Liver (tissue), 9 donors: ENCODE results near the gene TFDP2. TPM values are rescaled to one million over a fixed set of nuclear protein-coding genes. Genes with fewer than 3 reads are reported as not detected.

Source experiments
- DNase-seq: peaks from one replicate; pipeline ENCODE4 v3.0.0-alpha.2; 2017; ENCODE audit warnings: low spot score
- H3K27ac ChIP-seq, 2 donors: one replicate each; pipeline ENCODE4 v1.7.0; 2013; ENCODE audit warnings: inconsistent platforms in 2 of 2, low read length in 2 of 2, control low read depth in 1 of 2, low read depth in 1 of 2, mild to moderate bottlenecking in 1 of 2
- H3K27me3 ChIP-seq, 4 donors: one replicate each; pipeline versions ENCODE4 v1.6.1 to v1.7.0; 2013; ENCODE audit warnings: low read length in 3 of 4, inconsistent platforms in 1 of 4, mild to moderate bottlenecking in 1 of 4, moderate library complexity in 1 of 4; ENCODE audit not compliant: control insufficient read depth in 4 of 4, insufficient read depth in 4 of 4
- H3K36me3 ChIP-seq, 4 donors: one replicate each; pipeline versions ENCODE4 v1.6.1 to v1.7.0; 2013; ENCODE audit warnings: low read length in 3 of 4, mild to moderate bottlenecking in 3 of 4, low read depth in 1 of 4, moderate library complexity in 1 of 4; ENCODE audit not compliant: control insufficient read depth in 4 of 4, insufficient read depth in 3 of 4
- H3K4me1 ChIP-seq, 4 donors: one replicate each; pipeline versions ENCODE4 v1.6.1 to v1.7.0; 2013; ENCODE audit warnings: low read length in 3 of 4, mild to moderate bottlenecking in 3 of 4, moderate library complexity in 1 of 4; ENCODE audit not compliant: control insufficient read depth in 4 of 4, insufficient read depth in 4 of 4
- H3K4me3 ChIP-seq, 3 donors: one replicate each; pipeline versions ENCODE4 v1.6.1 to v1.7.0; 2013; ENCODE audit warnings: low read length in 3 of 3, control low read depth in 1 of 3, low read depth in 1 of 3, mild to moderate bottlenecking in 1 of 3
- H3K9ac ChIP-seq, 2 donors: one replicate each; pipeline ENCODE4 v1.7.0; 2013; ENCODE audit warnings: low read length in 2 of 2, mild to moderate bottlenecking in 2 of 2, moderate library complexity in 2 of 2, control low read depth in 1 of 2, low read depth in 1 of 2
- H3K9me3 ChIP-seq, 4 donors: one replicate each; pipeline versions ENCODE4 v1.6.1 to v1.7.0; 2013; ENCODE audit warnings: low read length in 3 of 4; ENCODE audit not compliant: control insufficient read depth in 4 of 4
- CTCF ChIP-seq: fragments of 150-350 bp; IDR thresholded peaks from 2 replicates; pipeline ENCODE4 v1.5.1; 2017; ENCODE audit warnings: improper control_type of control experiment, low read depth, low read length; ENCODE audit not compliant: missing input control
- FOXA1 ChIP-seq: IDR thresholded peaks from 2 replicates; pipeline ENCODE4 v1.6.1; 2016; ENCODE audit warnings: antibody characterized with exemption
- FOXA2 ChIP-seq: IDR thresholded peaks from 2 replicates; pipeline ENCODE4 v1.6.1; 2016; ENCODE audit warnings: antibody characterized with exemption
- HNF4A ChIP-seq, 2 donors: conservative IDR thresholded peaks; 2 replicates each; pipeline ENCODE4 v1.6.1; 2016; ENCODE audit warnings: antibody characterized with exemption in 2 of 2, mild to moderate bottlenecking in 2 of 2
- HNF4G ChIP-seq: IDR thresholded peaks from 2 replicates; pipeline ENCODE4 v1.6.1; 2016; ENCODE audit warnings: antibody characterized with exemption
- NR2F2 ChIP-seq: IDR thresholded peaks from 2 replicates; pipeline ENCODE4 v1.6.1; 2016; ENCODE audit warnings: antibody characterized with exemption
- RAD21 ChIP-seq, 2 donors: IDR thresholded peaks; 2 replicates each; pipeline ENCODE4 v1.6.1; 2016; ENCODE audit warnings: antibody characterized with exemption in 2 of 2, mild to moderate bottlenecking in 2 of 2
- REST ChIP-seq: IDR thresholded peaks from 2 replicates; pipeline ENCODE4 v1.6.1; 2016; ENCODE audit warnings: antibody characterized with exemption, mild to moderate bottlenecking
- SP1 ChIP-seq: IDR thresholded peaks from 2 replicates; pipeline ENCODE4 v1.6.1; 2018; ENCODE audit warnings: antibody characterized with exemption, mild to moderate bottlenecking
- TAF1 ChIP-seq: conservative IDR thresholded peaks from 2 replicates; pipeline ENCODE4 v1.6.1; 2016; ENCODE audit warnings: antibody characterized with exemption, mild to moderate bottlenecking
- YY1 ChIP-seq: IDR thresholded peaks from 2 replicates; pipeline ENCODE4 v1.6.1; 2016; ENCODE audit warnings: antibody characterized with exemption, mild to moderate bottlenecking
- ZBTB33 ChIP-seq: IDR thresholded peaks from 2 replicates; pipeline ENCODE4 v1.6.1; 2016; ENCODE audit warnings: antibody characterized with exemption
- WGBS: extraction: QIAGEN DNeasy Blood & Tissue Kit; methylation state at CpG from one replicate; pipeline ENCODE4 v1.1.7; 2013; 5-methylcytosine and 5-hydroxymethylcytosine counted together
- polyA plus RNA-seq, 2 donors: library from polyadenylated mRNA; stranded (reverse) in 1 of 2; unstranded in 1 of 2; fragments of 200-250 nt in 1 of 2; fragments of >200 nt in 1 of 2; fragmentation: Nextera tagmentation in 1 of 2; extraction: Ambion mirVana in 1 of 2; gene quantifications; one replicate each; pipeline versions ENCODE4 v1.2.1 to v1.2.3, GENCODE V29; 2013 to 2015
- total RNA-seq, 2 donors: library from RNA; depleted of rRNA; stranded (reverse); fragments of >200 nt; gene quantifications; one replicate each; pipeline ENCODE4 v1.2.3, GENCODE V29; 2014
- donor health status: healthy.
- donor health status: healthy.
- donor health status: healthy.
- donor health status: healthy.
- donor health status: healthy.

TFDP2 gene
- total and polyA plus RNA-seq, 4 donors = 8.0 to 52.0 (median 29.7) TPM

- no peaks in the 10 kb centered on the region for H3K36me3 ChIP-seq
- DNase-seq = no peak
- no peak overlapping the region for H3K27ac ChIP-seq
- H3K4me3 ChIP-seq = no peak overlapping the region
- no peak overlapping the region for H3K9ac ChIP-seq
- WGBS = 76% methylated on average over 12 of the region's 12 CpGs
- H3K27me3 ChIP-seq = no peaks in the 10 kb centered on the region
- no peak for TF ChIP-seq HNF4A (conservative IDR thresholded peaks at IDR 0.05)
- no peak for TF ChIP-seq REST
- no peak for TF ChIP-seq CTCF
- no peak for TF ChIP-seq FOXA2
- no peak for TF ChIP-seq HNF4G
- no peak for TF ChIP-seq ZBTB33
- TF ChIP-seq NR2F2 = no peak
- TF ChIP-seq SP1 = no peak
- TF ChIP-seq YY1 = no peak
- H3K4me1 ChIP-seq = no peaks in the 10 kb centered on the region
- H3K9me3 ChIP-seq = no peaks in the 10 kb centered on the region
Observed at GRCh38 chr3:141940194-141940776, 209.1 kb downstream of the TFDP2 start.

- DNase-seq = no peak
- H3K27ac ChIP-seq = no peak overlapping the region
- WGBS = 88% methylated on average over 4 of the region's 4 CpGs
Observed at GRCh38 chr3:141939759-141940158, 209.6 kb downstream of the TFDP2 start.

More at GRCh38 chr3:141939759-141940158, 209.6 kb downstream of the TFDP2 start:
- H3K4me1 ChIP-seq = no peaks in the 10 kb centered on the region
- H3K36me3 ChIP-seq = no peaks in the 10 kb centered on the region
- H3K27me3 ChIP-seq = no peaks in the 10 kb centered on the region
- no peaks in the 10 kb centered on the region for H3K9me3 ChIP-seq
- no peak overlapping the region for H3K4me3 ChIP-seq
- no peak for TF ChIP-seq TAF1
- TF ChIP-seq RAD21 (IDR thresholded peaks at IDR 0.05) = no peak
- TF ChIP-seq ZBTB33 = no peak
- TF ChIP-seq NR2F2 = no peak
- no peak for TF ChIP-seq SP1
- no peak for TF ChIP-seq FOXA1
- TF ChIP-seq CTCF = no peak
- no peak overlapping the region for H3K9ac ChIP-seq
